HG02943 (cell line): Measurements from ENCODE around the gene CCDC88A.
"Not testable (repeated sequence)": the region's sequence is repeated elsewhere in the genome, so short reads cannot be mapped to it uniquely, and the experiment has no call there.

Source experiments
- ATAC-seq: cut with Tn5 transposase; IDR thresholded peaks from one replicate; pipeline ENCODE4 v1.9.1; 2021; ENCODE audit warnings: mild to moderate bottlenecking, low read depth, moderate library complexity; ENCODE audit not compliant: unreplicated experiment

The CCDC88A gene

GRCh38 chr2:55419679-55420438 is at the start of gene CCDC88A:
CCDC88A (minus strand) TSS chr2:55419856; CDS start chr2:55419079, 777 bp downstream.
- peak; percentile 81 for ATAC-seq

- ATAC-seq = no peak
Observed at GRCh38 chr2:55461679-55462078, 42.0 kb upstream of the CCDC88A start.

- no peak for ATAC-seq
Observed at GRCh38 chr2:55460562-55460961, 40.9 kb upstream of the CCDC88A start.

- ATAC-seq = no peak
Observed at GRCh38 chr2:55459714-55460274, 40.1 kb upstream of the CCDC88A start.

- ATAC-seq = no peak
Observed at GRCh38 chr2:55459279-55459678, 39.6 kb upstream of the CCDC88A start.

GRCh38 chr2:55454121-55454520 is 34.5 kb upstream of the CCDC88A start:
- no peak for ATAC-seq

GRCh38 chr2:55452879-55453278 is 33.2 kb upstream of the CCDC88A start:
- ATAC-seq = no peak

- ATAC-seq = no peak
Observed at GRCh38 chr2:55451699-55452098, 32.0 kb upstream of the CCDC88A start.

GRCh38 chr2:55450014-55450413 is 30.4 kb upstream of the CCDC88A start:
- not testable (repeated sequence) for ATAC-seq

- not testable (repeated sequence) for ATAC-seq
Observed at GRCh38 chr2:55442045-55442760, 22.5 kb upstream of the CCDC88A start.

GRCh38 chr2:55441280-55441892 is 21.7 kb upstream of the CCDC88A start:
- no peak for ATAC-seq

- no peak for ATAC-seq
Observed at GRCh38 chr2:55439101-55439397, 19.4 kb upstream of the CCDC88A start.

GRCh38 chr2:55438391-55439100 is 18.9 kb upstream of the CCDC88A start:
- no peak for ATAC-seq

GRCh38 chr2:55437515-55438390 is 18.1 kb upstream of the CCDC88A start:
- ATAC-seq = no peak

GRCh38 chr2:55431982-55432627 is 12.4 kb upstream of the CCDC88A start:
- ATAC-seq = no peak

GRCh38 chr2:55430211-55430975 is 10.7 kb upstream of the CCDC88A start:
- ATAC-seq = no peak

- ATAC-seq = no peak
Observed at GRCh38 chr2:55428258-55428657, 8.6 kb upstream of the CCDC88A start.

GRCh38 chr2:55425431-55425831 is 5.8 kb upstream of the CCDC88A start:
- ATAC-seq = no peak
